22Rv1 (cell line): ENCODE measurements around the gene GDPD3.

Experiments
- ZFX ChIP-seq: fragments of 450-650 bp; IDR thresholded peaks from 2 replicates; pipeline ENCODE4 v1.6.1; 2017; ENCODE audit warnings: antibody characterized with exemption, borderline replicate concordance
- TF ChIP-seq, protein P1 (sequence below): fragments of 450-650 bp; IDR thresholded peaks from 2 replicates; pipeline ENCODE4 v1.5.1; 2017; ENCODE audit warnings: mild to moderate bottlenecking

DNA sequence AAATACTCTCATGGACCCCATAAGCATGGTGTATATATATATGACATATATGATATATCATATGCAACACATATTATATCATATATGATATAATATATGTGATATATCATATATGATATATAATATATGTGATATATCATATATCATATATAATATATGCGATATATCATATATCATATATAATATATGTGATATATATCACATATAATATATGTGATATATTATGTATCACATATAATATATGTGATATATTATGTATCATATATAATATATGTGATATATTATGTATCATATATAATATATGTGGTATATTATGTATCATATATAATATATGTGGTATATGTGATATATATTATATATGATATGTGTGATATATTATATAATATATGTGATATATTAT is 31.6 kb upstream of the GDPD3 start:
- TF ChIP-seq, protein P1, sequence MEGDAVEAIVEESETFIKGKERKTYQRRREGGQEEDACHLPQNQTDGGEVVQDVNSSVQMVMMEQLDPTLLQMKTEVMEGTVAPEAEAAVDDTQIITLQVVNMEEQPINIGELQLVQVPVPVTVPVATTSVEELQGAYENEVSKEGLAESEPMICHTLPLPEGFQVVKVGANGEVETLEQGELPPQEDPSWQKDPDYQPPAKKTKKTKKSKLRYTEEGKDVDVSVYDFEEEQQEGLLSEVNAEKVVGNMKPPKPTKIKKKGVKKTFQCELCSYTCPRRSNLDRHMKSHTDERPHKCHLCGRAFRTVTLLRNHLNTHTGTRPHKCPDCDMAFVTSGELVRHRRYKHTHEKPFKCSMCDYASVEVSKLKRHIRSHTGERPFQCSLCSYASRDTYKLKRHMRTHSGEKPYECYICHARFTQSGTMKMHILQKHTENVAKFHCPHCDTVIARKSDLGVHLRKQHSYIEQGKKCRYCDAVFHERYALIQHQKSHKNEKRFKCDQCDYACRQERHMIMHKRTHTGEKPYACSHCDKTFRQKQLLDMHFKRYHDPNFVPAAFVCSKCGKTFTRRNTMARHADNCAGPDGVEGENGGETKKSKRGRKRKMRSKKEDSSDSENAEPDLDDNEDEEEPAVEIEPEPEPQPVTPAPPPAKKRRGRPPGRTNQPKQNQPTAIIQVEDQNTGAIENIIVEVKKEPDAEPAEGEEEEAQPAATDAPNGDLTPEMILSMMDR, result no peak
- TF ChIP-seq ZFX, result no peak
